Posterior vena cava (tissue), 2 donors: Measurements from ENCODE around the gene CCDC24. TPM values are rescaled to one million over a fixed set of nuclear protein-coding genes. Genes with fewer than 3 reads are reported as not detected.
A peak's percentile ranks its signal among the peaks of the same experiment; 100 is the strongest.

Experiments used
- DNase-seq: peaks from one replicate; pipeline ENCODE4 v3.0.0-alpha.2; 2020; ENCODE audit warnings: low spot score
- intact Hi-C, 2 donors: fragments of 100-400 bp; cut with DNase I; formaldehyde crosslinking; loops; one replicate each; pipeline versions ENCODE4 v1.14.1 to v1.14.2; 2022 to 2023
- total RNA-seq, 2 donors: library from RNA; stranded (reverse); fragmentation: NEBNext Ultra II Directional; extraction: Animal tissue kit (Norgen Biotek cat#: 25700); gene quantifications; one replicate each; pipeline ENCODE4 v1.2.1, GENCODE V29; 2021
- donor health status: DM: yes; HTN: yes; CAD: no.
- donor health status: DM: yes; HTN: yes; CAD: no.

The CCDC24 gene
- total RNA-seq, 2 donors from 2014 or later, result 2.5 to 4.1 TPM

- intact Hi-C loops, result loop anchor here in 1 of 2 donors (5.0 kb wide), 1 partner anchor 441 kb away; no protein-coding TSS in a partner anchor
- no peak for DNase-seq
Measured at GRCh38 chr1:43993206-43993914, 2.0 kb downstream of the CCDC24 start.

GRCh38 chr1:43994071-43994470 lies 2.7 kb downstream of the CCDC24 start:
- intact Hi-C loops, result loop anchor here in 1 of 2 donors (5.0 kb wide), 1 partner anchor 442 kb away; no protein-coding TSS in a partner anchor
- no peak for DNase-seq

GRCh38 chr1:43994794-43995790 lies 3.7 kb downstream of the CCDC24 start:
- DNase-seq, result no peak
- intact Hi-C loops, result loop anchor here (5.0 kb wide), 2 partner anchors 37 to 443 kb away; partner anchors contain the start of gene SLC6A9 (in 1 of the 2)

- intact Hi-C loops, result loop anchor here in 1 of 2 donors (5.0 kb wide), 1 partner anchor 36 kb away; the partner anchor contains the start of gene SLC6A9
- no peak for DNase-seq
Measured at GRCh38 chr1:43995984-43996732, 4.8 kb downstream of the CCDC24 start.

GRCh38 chr1:43996733-43997115 lies 5.3 kb downstream of the CCDC24 start:
- intact Hi-C loops, result loop anchor here in 1 of 2 donors (5.0 kb wide), 1 partner anchor 36 kb away; the partner anchor contains the start of gene SLC6A9
- DNase-seq, result no peak

GRCh38 chr1:43997295-43997999 lies 6.0 kb downstream of the CCDC24 start:
- DNase-seq, result no peak
- intact Hi-C loops, result loop anchor here in 1 of 2 donors (5.0 kb wide), 1 partner anchor 35 kb away; the partner anchor contains the start of gene SLC6A9

GRCh38 chr1:43998000-43998378 lies 6.6 kb downstream of the CCDC24 start:
- no peak for DNase-seq
- intact Hi-C loops, result loop anchor here in 1 of 2 donors (5.0 kb wide), 1 partner anchor 34 kb away; the partner anchor contains the start of gene SLC6A9

- no peak for DNase-seq
- intact Hi-C loops, result loop anchor here in 1 of 2 donors (5.0 kb wide), 1 partner anchor 33 kb away; the partner anchor contains the start of gene SLC6A9
Measured at GRCh38 chr1:43999455-43999854, 8.1 kb downstream of the CCDC24 start.

GRCh38 chr1:44000122-44000665 lies 8.8 kb downstream of the CCDC24 start:
- DNase-seq, result no peak
- intact Hi-C loops, result loop anchor here in 1 of 2 donors (5.0 kb wide), 1 partner anchor 47 kb away; no protein-coding TSS in a partner anchor

GRCh38 chr1:44002165-44002564 lies 10.8 kb downstream of the CCDC24 start:
- peak; percentile 64 for DNase-seq
- intact Hi-C loops, result loop anchor here in 1 of 2 donors (5.0 kb wide), 1 partner anchor 45 kb away; no protein-coding TSS in a partner anchor

GRCh38 chr1:44002606-44003157 lies 11.3 kb downstream of the CCDC24 start:
- no peak for DNase-seq
- intact Hi-C loops, result loop anchor here in 1 of 2 donors (5.0 kb wide), 1 partner anchor 45 kb away; no protein-coding TSS in a partner anchor

- intact Hi-C loops, result loop anchor here in 1 of 2 donors (5.0 kb wide), 1 partner anchor 39 kb away; no protein-coding TSS in a partner anchor
- DNase-seq, result no peak
Measured at GRCh38 chr1:44008259-44008658, 16.9 kb downstream of the CCDC24 start.

- intact Hi-C loops, result no loop called here
- no peak for DNase-seq
Measured at GRCh38 chr1:44010935-44011471, 19.6 kb downstream of the CCDC24 start.

- intact Hi-C loops, result no loop called here
- DNase-seq, result no peak
Measured at GRCh38 chr1:44012404-44012803, 21.0 kb downstream of the CCDC24 start.

GRCh38 chr1:44012941-44013609 lies 21.7 kb downstream of the CCDC24 start:
- peak; percentile 66 for DNase-seq
- intact Hi-C loops, result no loop called here

GRCh38 chr1:44013949-44014348 lies 22.6 kb downstream of the CCDC24 start:
- intact Hi-C loops, result no loop called here

More at GRCh38 chr1:44013949-44014348, 22.6 kb downstream of the CCDC24 start:
- no peak for DNase-seq
